GM18499 (cell line): Measurements from ENCODE around the gene USP17L26.
"Not testable (repeated sequence)": the region's sequence is repeated elsewhere in the genome, so short reads cannot be mapped to it uniquely, and the experiment has no call there.

Source experiments
- ATAC-seq: cut with Tn5 transposase; IDR thresholded peaks from one replicate; pipeline ENCODE4 v1.9.1; 2021; ENCODE audit warnings: moderate number of reproducible peaks; ENCODE audit not compliant: insufficient read depth, unreplicated experiment

Gene USP17L26, protein sequence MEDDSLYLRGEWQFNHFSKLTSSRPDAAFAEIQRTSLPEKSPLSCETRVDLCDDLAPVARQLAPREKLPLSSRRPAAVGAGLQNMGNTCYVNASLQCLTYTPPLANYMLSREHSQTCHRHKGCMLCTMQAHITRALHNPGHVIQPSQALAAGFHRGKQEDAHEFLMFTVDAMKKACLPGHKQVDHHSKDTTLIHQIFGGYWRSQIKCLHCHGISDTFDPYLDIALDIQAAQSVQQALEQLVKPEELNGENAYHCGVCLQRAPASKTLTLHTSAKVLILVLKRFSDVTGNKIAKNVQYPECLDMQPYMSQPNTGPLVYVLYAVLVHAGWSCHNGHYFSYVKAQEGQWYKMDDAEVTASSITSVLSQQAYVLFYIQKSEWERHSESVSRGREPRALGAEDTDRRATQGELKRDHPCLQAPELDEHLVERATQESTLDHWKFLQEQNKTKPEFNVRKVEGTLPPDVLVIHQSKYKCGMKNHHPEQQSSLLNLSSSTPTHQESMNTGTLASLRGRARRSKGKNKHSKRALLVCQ

GRCh38 chr4:9334358-9334757, at the start of gene USP17L26:
Gene USP17L26, plus strand, starts transcription at chr4:9334658. Its CDS starts 0 bp downstream, at chr4:9334658.
- not testable (repeated sequence) for ATAC-seq

- ATAC-seq: not testable (repeated sequence)
Measured at GRCh38 chr4:9324191-9324590, 10.3 kb upstream of the USP17L26 start.

- ATAC-seq: not testable (repeated sequence)
Measured at GRCh38 chr4:9324865-9325264, 9.6 kb upstream of the USP17L26 start, which contains the start of gene USP17L24. Gene USP17L24, plus strand, starts transcription at chr4:9325165. Its CDS starts 0 bp downstream, at chr4:9325165.

DNA sequence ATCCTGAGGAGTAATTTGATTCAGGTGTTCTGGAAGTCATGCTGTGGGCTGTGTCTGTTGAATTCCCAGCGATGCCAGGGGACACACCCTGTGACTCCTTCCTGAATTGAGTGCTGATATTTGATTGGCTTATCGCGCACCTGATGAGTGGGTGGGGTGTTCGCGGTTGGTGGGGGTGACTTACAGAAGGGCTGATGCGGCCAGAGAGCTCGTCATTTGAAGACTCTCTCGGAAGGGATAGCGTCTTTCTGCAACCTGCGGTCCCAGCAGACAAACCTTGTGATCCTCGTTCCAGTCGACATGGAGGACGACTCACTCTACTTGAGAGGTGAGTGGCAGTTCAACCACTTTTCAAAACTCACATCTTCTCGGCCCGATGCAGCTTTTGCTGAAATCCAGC, 4.8 kb upstream of the USP17L26 start, which contains the start of gene USP17L25:
Gene USP17L25 (plus strand): TSS at position 301 of the 400 bp plus-strand sequence. CDS start 0 bp downstream, at position 301.
- ATAC-seq: not testable (repeated sequence)

DNA sequence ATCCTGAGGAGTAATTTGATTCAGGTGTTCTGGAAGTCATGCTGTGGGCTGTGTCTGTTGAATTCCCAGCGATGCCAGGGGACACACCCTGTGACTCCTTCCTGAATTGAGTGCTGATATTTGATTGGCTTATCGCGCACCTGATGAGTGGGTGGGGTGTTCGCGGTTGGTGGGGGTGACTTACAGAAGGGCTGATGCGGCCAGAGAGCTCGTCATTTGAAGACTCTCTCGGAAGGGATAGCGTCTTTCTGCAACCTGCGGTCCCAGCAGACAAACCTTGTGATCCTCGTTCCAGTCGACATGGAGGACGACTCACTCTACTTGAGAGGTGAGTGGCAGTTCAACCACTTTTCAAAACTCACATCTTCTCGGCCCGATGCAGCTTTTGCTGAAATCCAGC, 4.6 kb downstream of the USP17L26 start, which contains the start of gene USP17L5:
Gene USP17L5 (plus strand): TSS at position 301 of the 400 bp plus-strand sequence. CDS start 0 bp downstream, at position 301.
- not testable (repeated sequence) for ATAC-seq

DNA sequence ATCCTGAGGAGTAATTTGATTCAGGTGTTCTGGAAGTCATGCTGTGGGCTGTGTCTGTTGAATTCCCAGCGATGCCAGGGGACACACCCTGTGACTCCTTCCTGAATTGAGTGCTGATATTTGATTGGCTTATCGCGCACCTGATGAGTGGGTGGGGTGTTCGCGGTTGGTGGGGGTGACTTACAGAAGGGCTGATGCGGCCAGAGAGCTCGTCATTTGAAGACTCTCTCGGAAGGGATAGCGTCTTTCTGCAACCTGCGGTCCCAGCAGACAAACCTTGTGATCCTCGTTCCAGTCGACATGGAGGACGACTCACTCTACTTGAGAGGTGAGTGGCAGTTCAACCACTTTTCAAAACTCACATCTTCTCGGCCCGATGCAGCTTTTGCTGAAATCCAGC, 9.4 kb downstream of the USP17L26 start, which contains the start of gene USP17L27:
Gene USP17L27 (plus strand): TSS at position 301 of the 400 bp plus-strand sequence. CDS start 0 bp downstream, at position 301.
- not testable (repeated sequence) for ATAC-seq

DNA sequence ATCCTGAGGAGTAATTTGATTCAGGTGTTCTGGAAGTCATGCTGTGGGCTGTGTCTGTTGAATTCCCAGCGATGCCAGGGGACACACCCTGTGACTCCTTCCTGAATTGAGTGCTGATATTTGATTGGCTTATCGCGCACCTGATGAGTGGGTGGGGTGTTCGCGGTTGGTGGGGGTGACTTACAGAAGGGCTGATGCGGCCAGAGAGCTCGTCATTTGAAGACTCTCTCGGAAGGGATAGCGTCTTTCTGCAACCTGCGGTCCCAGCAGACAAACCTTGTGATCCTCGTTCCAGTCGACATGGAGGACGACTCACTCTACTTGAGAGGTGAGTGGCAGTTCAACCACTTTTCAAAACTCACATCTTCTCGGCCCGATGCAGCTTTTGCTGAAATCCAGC, 14.1 kb downstream of the USP17L26 start, which contains the start of gene USP17L28:
Gene USP17L28 (plus strand): TSS at position 301 of the 400 bp plus-strand sequence. CDS start 0 bp downstream, at position 301.
- ATAC-seq: not testable (repeated sequence)

DNA sequence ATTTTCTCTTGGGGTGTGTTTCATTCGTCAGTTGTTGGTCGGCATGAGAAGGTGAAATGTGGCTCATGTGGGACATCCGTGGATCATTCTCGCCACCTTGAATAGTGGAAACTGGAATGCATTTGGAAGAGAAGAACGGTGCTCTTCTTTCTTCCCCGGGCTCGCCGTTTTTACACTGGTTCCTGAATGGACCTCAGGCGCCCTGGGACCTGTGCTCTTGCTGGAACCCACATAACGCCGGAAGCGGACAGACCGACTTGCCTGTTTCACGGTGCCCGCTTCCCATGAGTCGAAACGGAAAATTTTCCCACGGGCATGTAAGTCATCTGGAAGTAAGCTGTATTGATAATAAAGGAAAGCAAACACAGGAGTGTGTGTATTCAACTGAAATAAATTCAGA, 16.4 kb downstream of the USP17L26 start:
- ATAC-seq: not testable (repeated sequence)

- not testable (repeated sequence) for ATAC-seq
Measured at GRCh38 chr4:9353338-9353737, 18.9 kb downstream of the USP17L26 start, which contains the start of gene USP17L29. Gene USP17L29, plus strand, starts transcription at chr4:9353638. Its CDS starts 0 bp downstream, at chr4:9353638.

DNA sequence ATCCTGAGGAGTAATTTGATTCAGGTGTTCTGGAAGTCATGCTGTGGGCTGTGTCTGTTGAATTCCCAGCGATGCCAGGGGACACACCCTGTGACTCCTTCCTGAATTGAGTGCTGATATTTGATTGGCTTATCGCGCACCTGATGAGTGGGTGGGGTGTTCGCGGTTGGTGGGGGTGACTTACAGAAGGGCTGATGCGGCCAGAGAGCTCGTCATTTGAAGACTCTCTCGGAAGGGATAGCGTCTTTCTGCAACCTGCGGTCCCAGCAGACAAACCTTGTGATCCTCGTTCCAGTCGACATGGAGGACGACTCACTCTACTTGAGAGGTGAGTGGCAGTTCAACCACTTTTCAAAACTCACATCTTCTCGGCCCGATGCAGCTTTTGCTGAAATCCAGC, 28.4 kb downstream of the USP17L26 start, which contains the start of gene USP17L30:
Gene USP17L30 (plus strand): TSS at position 301 of the 400 bp plus-strand sequence. CDS start 0 bp downstream, at position 301.
- not testable (repeated sequence) for ATAC-seq

DNA sequence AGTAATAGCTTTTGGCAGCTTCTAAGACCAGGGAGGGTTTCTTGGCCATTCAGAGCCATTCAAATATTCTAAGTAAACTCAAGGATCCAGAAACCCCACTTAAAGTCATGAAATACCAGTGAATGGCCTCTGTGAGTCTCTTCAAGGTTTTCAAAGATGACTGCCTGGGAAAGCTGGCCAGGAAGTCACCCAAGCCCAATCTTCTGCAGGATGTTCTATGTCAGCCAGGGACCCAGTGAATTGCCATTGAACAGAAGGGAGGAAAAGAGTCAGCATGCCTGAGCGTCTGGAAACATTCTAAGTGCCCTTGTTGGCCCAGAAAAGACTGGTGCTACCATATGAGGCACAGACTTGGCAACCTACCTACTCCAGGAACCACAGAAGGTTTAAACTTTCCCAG, 45.4 kb downstream of the USP17L26 start:
- ATAC-seq: not testable (repeated sequence)

DNA sequence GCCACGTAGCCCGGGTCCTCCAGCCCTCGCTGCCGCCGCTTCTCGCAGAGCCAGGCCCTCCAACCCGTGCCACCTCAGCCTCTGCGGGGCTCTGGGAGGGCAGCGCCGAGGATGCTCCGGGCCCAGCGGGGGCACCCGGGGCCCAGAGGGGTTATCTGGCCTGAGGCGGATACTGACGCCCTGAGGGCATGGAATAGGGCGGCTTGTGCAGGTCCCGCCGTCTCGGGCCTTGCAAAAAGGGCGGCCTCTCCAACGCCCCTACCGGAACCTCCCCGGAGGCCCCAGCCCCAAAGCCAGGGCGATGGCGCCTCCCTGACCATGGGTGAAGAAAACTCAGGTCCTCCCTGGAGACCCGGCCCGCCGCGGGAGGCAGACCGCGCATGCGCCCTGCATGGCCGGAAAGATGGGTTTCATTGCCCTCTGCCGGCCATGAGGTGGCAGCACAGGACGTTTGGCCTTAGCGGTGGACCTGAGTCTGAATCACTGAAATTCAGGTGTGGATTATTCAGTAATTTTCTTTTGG, 46.6 kb downstream of the USP17L26 start:
- not testable (repeated sequence) for ATAC-seq

GRCh38 chr4:9384126-9384525, 49.7 kb downstream of the USP17L26 start:
- no peak for ATAC-seq
